Thyroid gland (tissue), 4 donors: ENCODE results near the gene PGK1. TPM values are rescaled to one million over a fixed set of nuclear protein-coding genes. Genes with fewer than 3 reads are reported as not detected.
"Not testable (repeated sequence)": the region's sequence is repeated elsewhere in the genome, so short reads cannot be mapped to it uniquely, and the experiment has no call there.

Experiments
- DNase-seq, 2 donors: peaks; one replicate each; pipeline ENCODE4 v3.0.0-alpha.2; 2019
- H3K27ac ChIP-seq, 3 donors: fragments of 200-600 bp; sonication (generic); 1 replicate in 2 of 3; 2 replicates in 1 of 3; pipeline ENCODE4 v1.5.1; 2016 to 2019; ENCODE audit warnings: mild to moderate bottlenecking in 1 of 3, moderate library complexity in 1 of 3
- H3K27me3 ChIP-seq: fragments of 200-600 bp; sonication (generic); one replicate; pipeline ENCODE4 v1.5.1; 2019
- H3K36me3 ChIP-seq, 2 donors: fragments of 200-600 bp; sonication (generic); one replicate each; pipeline ENCODE4 v1.5.1; 2016 to 2019
- H3K4me1 ChIP-seq, 2 donors: fragments of 200-600 bp; sonication (generic); one replicate each; pipeline ENCODE4 v1.5.1; 2017 to 2019
- H3K4me3 ChIP-seq, 3 donors: fragments of 200-600 bp; sonication (generic); replicated peaks in 1 of 3; 1 replicate in 2 of 3; 2 replicates in 1 of 3; pipeline ENCODE4 v1.5.1; 2016; ENCODE audit warnings: mild to moderate bottlenecking in 1 of 3
- H3K9me3 ChIP-seq: fragments of 200-600 bp; sonication (generic); one replicate; pipeline ENCODE4 v1.5.1; 2017
- CTCF ChIP-seq, 6 experiments: fragments of 200-600 bp in 3 of 6; fragments of 450-650 bp in 3 of 6; sonication (generic) in 3 of 6; IDR thresholded peaks; one replicate each; pipeline ENCODE4 v1.5.1; 2016 to 2019; ENCODE audit warnings: antibody characterized with exemption in 6 of 6, mild to moderate bottlenecking in 2 of 6, inconsistent platforms in 1 of 6, moderate library complexity in 1 of 6
- POLR2A ChIP-seq, 2 donors: fragments of 450-650 bp; IDR thresholded peaks; one replicate each; pipeline ENCODE4 v1.6.1; 2017; ENCODE audit warnings: antibody characterized with exemption in 2 of 2, mild to moderate bottlenecking in 2 of 2, moderate library complexity in 1 of 2
- WGBS, 2 donors: methylation state at CpG; one replicate each; pipeline ENCODE4 v1.1.5; 2017; 5-methylcytosine and 5-hydroxymethylcytosine counted together
- intact Hi-C: fragments of 100-400 bp; cut with DNase I; formaldehyde crosslinking; loops from one replicate; pipeline ENCODE4 v1.15.1; 2023
- total RNA-seq, 4 donors: library from RNA; depleted of rRNA; stranded (reverse); fragments of >200 nt; gene quantifications; one replicate each; pipeline ENCODE4 v1.2.3, GENCODE V29; 2016

The PGK1 gene
- total RNA-seq, 4 donors from 2014 or later = 110 to 252 (median 197) TPM

DNA sequence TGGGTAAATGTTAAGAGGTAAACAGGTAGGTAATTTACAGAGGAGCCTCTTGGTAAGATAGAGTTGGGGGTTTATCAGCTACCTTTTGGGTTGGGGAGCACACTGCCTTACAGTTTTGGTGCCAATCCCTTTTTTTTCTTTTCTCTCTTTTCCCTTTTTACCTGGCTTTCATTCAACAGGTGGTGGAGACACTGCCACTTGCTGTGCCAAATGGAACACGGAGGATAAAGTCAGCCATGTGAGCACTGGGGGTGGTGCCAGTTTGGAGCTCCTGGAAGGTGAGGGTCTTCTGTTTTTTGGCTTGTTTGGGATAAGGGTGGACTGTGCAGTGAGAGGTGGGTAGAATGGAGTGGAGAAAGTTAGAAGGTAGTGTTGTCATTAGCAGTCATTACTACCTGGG lies 21.1 kb downstream of the PGK1 start:
- intact Hi-C loops = no loop called here
- Histone ChIP-seq H3K4me3 (no peak overlapping the region), H3K4me1 (no peaks in the 10 kb centered on the region), H3K36me3 (peaks cover 16 to 19% of the 10 kb centered on the region in 2 donors), H3K27ac (no peak overlapping the region), H3K27me3 (no peaks in the 10 kb centered on the region), H3K9me3 (no peaks in the 10 kb centered on the region)
- WGBS, 2 donors = 78 to 92% methylated on average over 1 of the region's 1 CpG
- DNase-seq = no peak
- no peak for TF ChIP-seq POLR2A (IDR thresholded peaks at IDR 0.05)

GRCh38 chrX:78125781-78126180 lies 21.7 kb downstream of the PGK1 start:
- peaks cover 16 to 22% of the 10 kb centered on the region in 2 donors for H3K36me3 ChIP-seq
- H3K4me1 ChIP-seq, H3K27me3 ChIP-seq, H3K27ac ChIP-seq, intact Hi-C loops, H3K9me3 ChIP-seq, DNase-seq, H3K4me3 ChIP-seq: not testable (repeated sequence)

DNA sequence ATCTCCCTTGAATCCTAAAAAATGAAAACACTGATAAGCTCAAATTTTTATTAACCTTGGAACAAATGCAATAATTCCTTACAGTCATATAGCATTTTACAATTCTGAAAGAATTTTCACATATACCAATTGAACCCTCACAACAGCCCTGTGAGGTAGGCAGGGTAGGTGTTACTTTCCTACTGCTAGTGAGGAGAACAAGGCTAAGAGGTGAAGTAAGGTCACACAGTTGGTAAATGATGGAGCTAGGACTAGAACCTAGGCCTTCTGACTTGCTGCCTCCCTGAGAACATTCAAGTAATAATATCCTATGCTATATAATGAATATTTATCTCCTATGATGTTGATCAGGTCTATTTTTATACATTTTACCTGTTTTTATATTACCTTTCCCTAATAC lies 25.7 kb downstream of the PGK1 start:
- no peak for DNase-seq
- Histone ChIP-seq H3K36me3 (peaks cover 5 to 11% of the 10 kb centered on the region in 2 donors), H3K4me3 (no peak overlapping the region), H3K9me3 (no peaks in the 10 kb centered on the region), H3K27me3 (no peaks in the 10 kb centered on the region), H3K27ac (no peak overlapping the region), H3K4me1 (no peaks in the 10 kb centered on the region)
- intact Hi-C loops = no loop called here
- TF ChIP-seq POLR2A (IDR thresholded peaks at IDR 0.05) (no peak), CTCF (IDR thresholded peaks at IDR 0.05) (no peak)

DNA sequence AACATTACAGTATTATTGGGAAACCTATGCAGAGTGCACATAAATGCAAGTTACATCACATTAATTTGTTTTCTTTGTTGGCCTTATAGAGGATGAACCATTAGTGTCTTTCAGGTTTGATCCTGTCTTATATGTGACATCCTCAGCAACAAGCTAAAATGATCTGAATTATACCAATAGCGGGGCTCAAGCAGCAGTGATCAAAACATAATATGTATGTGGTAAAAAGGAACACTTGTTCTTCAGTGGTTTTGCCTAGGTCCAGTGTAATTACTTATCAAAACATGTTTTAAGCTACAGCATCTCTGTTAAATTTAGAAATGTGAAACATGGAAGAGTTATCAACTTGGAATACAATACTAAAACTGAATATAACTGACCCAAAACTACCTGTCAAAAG lies 26.3 kb downstream of the PGK1 start:
- Histone ChIP-seq H3K4me3 (no peak overlapping the region), H3K9me3 (no peaks in the 10 kb centered on the region), H3K27me3 (no peaks in the 10 kb centered on the region), H3K36me3 (peaks cover 3 to 7% of the 10 kb centered on the region in 2 donors), H3K27ac (no peak overlapping the region), H3K4me1 (no peaks in the 10 kb centered on the region)
- TF ChIP-seq POLR2A (IDR thresholded peaks at IDR 0.05) = no peak
- TF ChIP-seq CTCF (IDR thresholded peaks at IDR 0.05) = no peak
- intact Hi-C loops = no loop called here
- DNase-seq = no peak
- 92 to 94% methylated on average over 1 of the region's 1 CpG for WGBS, 2 donors

- Histone ChIP-seq H3K27me3 (no peaks in the 10 kb centered on the region), H3K27ac (no peak overlapping the region), H3K4me1 (no peaks in the 10 kb centered on the region), H3K4me3 (no peak overlapping the region), H3K9me3 (no peaks in the 10 kb centered on the region), H3K36me3 (peaks cover 3 to 6% of the 10 kb centered on the region in 2 donors)
- intact Hi-C loops = no loop called here
- WGBS, 2 donors = 95 to 96% methylated on average over 1 of the region's 1 CpG
- TF ChIP-seq CTCF (IDR thresholded peaks at IDR 0.05) = no peak
- TF ChIP-seq POLR2A (IDR thresholded peaks at IDR 0.05) = no peak
- DNase-seq = no peak
Measured at GRCh38 chrX:78131117-78131516, 27.1 kb downstream of the PGK1 start.

DNA sequence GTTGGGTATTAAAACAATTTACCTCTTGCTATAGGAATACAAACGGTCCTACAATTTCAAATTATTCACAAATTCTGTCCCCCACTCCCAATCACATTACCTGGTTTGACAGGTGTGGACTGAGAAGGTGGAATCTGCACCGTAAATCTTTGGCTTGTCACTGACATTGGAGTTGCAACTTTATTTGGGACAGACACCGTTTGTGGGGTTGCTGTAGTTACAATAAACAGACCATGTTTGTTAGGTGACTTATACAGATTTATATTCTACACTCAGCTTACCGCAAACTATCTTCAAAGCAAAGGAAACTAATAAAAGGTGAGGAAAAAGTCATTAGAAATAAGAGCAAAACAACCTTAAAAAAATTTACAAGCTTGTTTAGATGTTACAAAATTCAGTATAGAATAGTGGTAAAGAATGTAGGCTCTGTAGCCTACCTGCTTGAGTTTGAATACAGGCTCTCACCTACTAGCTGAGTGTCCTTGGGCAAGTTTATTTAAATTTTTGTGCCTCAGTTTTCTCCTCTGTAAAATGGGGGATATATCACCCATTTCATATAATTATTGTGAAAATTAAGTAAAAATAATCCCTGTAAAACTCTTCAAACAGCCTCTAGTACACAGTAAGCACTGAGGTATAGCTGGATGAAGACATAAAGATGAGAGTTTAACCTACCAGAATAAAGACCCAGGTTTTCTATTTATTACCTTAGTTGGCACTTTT lies 29.4 kb downstream of the PGK1 start:
- intact Hi-C loops = no loop called here
- Histone ChIP-seq H3K27me3 (no peaks in the 10 kb centered on the region), H3K36me3 (peaks cover 3% of the 10 kb centered on the region in 2 donors), H3K9me3 (no peaks in the 10 kb centered on the region), H3K27ac (no peak overlapping the region), H3K4me1 (no peaks in the 10 kb centered on the region), H3K4me3 (no peak overlapping the region)
- TF ChIP-seq POLR2A (IDR thresholded peaks at IDR 0.05) = no peak
- TF ChIP-seq CTCF (IDR thresholded peaks at IDR 0.05) = no peak
- DNase-seq = no peak
- 84 to 87% methylated on average over 4 of the region's 4 CpGs for WGBS, 2 donors
